H4 (cell line): Measurements from ENCODE around the gene KRTAP10-5. TPM values are rescaled to one million over a fixed set of nuclear protein-coding genes. Genes with fewer than 3 reads are reported as not detected.
"Not testable (repeated sequence)": the region's sequence is repeated elsewhere in the genome, so short reads cannot be mapped to it uniquely, and the experiment has no call there.

Experiments used
- DNase-seq: peaks from one replicate; pipeline ENCODE4 v3.0.0-alpha.2; 2015; ENCODE audit warnings: low spot score
- total RNA-seq: library from RNA; depleted of rRNA; stranded (reverse); fragments of >200 nt; shearing (Covaris generic); gene quantifications from 2 replicates; pipeline ENCODE4 v1.2.3, GENCODE V29; 2014; rRNA removed

The KRTAP10-5 gene, protein sequence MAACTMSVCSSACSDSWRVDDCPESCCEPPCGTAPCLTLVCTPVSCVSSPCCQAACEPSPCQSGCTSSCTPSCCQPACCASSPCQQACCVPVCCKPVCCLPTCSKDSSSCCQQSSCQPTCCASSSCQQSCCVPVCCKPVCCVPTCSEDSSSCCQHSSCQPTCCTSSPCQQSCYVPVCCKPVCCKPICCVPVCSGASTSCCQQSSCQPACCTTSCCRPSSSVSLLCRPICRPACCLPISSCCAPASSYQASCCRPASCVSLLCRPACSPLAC
- not detected in 2 replicates for total RNA-seq

DNA sequence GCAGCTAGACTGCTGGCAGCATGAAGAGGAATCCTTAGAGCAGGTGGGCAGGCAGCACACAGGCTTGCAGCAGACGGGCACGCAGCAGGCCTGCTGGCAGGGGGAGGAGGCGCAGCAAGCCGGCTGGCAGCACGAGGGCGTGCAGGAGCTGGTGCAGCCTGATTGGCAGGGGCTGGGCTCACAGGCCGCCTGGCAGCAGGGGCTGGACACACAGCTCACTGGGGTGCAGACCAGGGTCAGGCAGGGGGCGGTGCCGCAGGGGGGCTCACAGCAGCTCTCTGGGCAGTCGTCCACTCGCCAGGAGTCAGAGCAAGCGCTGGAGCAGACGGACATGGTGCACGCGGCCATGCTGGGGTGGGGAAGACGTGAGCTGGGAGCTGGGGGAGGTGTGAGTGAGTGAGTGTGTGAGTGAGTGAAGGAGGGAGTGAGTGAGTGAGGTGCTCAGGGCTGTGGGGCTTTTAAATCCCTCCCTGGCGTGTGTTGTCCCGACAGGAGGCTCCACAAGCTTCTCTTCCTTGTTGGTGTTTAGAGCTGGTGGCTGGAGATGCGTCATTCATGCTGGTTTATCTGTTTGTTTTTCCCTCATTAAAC lies at the start of gene KRTAP10-5:
KRTAP10-5 (minus strand) TSS at position 374 of the 591 bp plus-strand sequence; CDS start at position 348, 26 bp downstream.
- not testable (repeated sequence) for DNase-seq

DNA sequence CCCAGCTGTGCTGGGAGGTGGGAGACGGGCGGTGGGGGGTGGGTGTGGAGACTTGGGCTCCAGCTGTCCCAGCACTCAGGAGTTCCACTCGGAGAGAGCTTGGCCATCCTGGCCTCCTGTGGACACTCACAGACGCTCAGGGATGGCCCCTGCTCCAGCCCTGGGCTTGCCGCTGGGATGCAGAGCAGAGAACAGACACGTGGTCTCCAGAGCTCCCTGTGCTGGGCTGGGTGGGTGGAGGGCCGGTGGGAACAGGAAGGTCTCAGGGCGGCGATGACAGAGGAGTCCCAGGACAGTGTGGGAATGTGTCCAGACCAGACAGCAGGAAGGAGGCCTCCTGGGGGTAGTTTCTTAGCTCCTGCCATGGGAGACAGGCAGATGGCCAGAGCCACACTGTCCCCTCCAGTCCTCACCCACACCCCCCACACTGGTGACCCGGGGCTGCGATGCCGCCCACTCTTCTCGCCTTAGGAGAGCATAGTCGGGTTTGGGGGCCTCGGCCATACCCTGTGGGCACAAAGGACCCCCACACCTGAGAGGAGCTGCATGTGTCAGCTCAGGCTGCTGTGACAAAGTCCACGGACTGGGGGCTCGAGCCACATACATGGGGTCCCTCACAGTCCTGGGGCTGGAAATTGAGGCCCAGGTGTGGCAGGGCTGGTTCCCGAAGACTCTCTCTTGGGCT lies 48.4 kb upstream of the KRTAP10-5 start:
- no peak for DNase-seq

DNA sequence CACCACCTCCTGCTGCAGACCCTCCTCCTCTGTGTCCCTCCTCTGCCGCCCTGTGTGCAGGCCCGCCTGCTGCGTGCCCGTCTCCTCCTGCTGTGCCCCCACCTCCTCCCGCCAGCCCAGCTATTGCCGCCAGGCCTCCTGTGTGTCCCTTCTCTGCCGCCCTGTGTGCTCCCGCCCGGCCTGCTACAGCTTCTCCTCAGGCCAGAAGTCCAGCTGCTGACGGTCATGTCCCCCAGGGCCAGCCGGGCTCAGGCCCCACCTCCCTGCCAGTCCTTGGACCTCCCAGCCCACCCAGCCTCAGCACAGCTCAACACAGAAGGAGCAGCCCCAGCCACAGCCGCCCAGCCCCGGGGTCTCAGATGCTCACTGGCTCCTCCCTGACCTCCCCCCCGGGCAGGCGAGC lies 47.4 kb upstream of the KRTAP10-5 start:
- not testable (repeated sequence) for DNase-seq

DNA sequence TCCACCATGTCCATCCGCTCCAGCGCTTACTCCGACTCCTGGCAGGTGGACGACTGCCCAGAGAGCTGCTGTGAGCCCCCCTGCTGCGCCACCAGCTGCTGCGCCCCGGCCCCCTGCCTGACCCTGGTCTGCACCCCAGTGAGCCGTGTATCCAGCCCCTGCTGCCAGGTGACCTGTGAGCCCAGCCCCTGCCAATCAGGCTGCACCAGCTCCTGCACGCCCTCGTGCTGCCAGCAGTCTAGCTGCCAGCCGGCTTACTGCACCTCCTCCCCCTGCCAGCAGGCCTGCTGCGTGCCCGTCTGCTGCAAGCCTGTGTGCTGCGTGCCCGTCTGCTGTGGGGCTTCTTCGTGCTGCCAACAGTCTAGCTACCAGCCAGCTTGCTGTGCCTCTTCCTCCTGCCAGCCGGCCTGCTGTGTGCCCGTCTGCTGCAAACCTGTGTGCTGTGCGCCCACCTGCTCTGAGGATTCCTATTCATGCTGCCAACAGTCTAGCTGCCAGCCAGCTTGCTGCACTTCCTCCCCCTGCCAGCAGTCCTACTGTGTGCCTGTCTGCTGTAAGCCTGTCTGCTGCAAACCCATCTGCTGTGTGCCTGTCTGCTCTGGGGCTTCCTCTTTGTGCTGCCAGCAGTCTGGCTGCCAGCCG lies 46.9 kb upstream of the KRTAP10-5 start:
- DNase-seq: not testable (repeated sequence)

DNA sequence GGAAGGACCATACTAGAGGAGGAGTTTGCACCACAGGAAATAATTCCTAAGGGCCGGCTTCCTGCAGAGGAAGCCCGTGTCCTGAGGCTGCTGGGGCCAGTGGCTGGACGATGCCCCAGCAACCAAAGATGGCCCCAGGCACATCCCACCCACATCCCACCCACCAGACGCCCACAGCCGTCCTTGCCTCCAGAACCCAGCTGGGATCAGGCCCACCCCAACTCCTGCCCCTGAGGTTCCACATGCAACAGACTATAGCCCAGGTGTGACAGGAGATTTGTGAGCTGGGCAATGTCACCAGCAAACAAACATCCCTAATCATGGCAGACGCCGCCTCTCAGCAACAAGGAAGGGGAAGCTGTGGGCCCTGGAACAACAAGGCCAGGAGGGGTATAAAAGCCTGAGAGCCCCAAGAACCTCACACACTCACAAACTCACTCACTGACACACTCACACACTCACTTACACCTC lies 46.3 kb upstream of the KRTAP10-5 start, which contains the start of gene KRTAP10-9:
KRTAP10-9 (plus strand) TSS at position 421 of the 471 bp plus-strand sequence. CDS start 79 bp downstream, outside the sequence.
- no peak for DNase-seq

DNA sequence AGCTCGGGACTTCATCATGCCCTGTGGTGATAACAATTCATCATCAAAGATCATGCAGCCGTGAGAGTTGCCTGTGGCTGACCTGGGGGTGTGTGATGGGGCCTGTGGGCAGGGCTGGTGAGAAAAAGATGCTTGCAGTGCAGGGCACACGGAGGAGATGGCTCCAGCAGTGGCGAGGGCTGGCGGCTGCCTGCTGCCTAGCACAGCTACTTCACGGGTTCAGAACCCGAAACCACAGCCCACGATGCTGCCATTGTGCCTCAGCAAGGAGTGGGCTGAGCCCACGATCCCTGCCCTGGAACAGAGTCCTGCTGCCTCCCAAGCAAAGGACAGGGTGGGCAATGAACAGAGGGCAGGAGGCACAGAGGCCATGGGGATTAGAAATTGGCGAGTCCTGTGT lies 45.9 kb upstream of the KRTAP10-5 start:
- DNase-seq: no peak

DNA sequence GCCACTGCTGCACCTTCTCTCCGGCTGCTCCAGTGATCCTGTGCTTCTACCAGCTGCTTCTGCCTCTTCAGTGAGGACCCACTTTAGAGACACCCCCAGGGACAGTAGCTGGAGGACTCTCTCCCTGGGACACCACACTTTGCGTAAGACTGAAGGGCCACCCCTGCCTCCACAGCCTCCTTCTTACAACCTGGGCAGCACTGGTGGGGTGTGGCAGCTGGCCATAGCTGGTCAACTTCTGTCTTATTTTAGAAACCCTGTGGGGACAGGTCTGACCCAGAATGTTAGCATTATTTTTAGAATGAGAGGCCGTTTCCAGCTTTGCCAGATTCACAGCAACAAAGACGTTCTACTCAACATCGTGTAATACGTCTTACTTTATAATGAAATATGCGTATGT lies 45.4 kb upstream of the KRTAP10-5 start:
- DNase-seq: no peak

DNA sequence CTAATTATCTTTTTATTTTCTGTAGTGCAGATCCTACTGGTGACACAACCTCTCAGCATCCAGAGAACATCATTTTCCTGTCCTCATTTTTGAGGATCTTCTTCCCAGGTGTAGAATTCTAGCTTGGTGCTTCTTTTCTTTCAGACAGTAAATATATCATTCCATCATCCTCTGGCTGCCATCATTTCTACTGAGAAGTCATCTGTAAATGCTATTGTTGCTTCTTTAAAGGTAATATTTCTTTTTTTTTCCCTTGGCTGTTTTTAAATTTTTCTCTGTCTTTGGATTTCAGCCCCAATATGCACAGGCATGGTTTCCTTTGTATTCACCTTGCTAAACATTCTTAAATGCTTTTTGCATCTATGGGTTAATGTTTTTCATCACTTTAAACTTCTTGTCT lies 43.2 kb upstream of the KRTAP10-5 start:
- no peak for DNase-seq

DNA sequence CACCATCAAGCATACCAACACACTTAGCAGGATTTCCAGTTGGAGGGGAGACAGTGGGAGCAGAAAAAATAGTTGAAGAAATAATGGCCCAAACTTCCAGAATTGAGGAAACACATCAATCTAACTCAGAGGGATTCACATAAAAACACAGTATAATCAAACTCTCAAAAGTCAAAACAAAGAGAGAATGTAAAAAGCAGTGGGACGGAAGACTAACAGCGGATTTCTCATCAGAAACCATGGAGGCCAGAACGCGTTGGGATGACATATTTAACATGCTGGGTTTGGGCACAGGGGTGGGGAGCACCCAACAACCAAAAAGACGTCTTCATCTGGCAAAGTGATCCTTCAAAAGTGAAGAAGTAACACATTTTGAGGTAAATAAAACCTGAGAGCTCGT lies 39.5 kb upstream of the KRTAP10-5 start:
- no peak for DNase-seq

DNA sequence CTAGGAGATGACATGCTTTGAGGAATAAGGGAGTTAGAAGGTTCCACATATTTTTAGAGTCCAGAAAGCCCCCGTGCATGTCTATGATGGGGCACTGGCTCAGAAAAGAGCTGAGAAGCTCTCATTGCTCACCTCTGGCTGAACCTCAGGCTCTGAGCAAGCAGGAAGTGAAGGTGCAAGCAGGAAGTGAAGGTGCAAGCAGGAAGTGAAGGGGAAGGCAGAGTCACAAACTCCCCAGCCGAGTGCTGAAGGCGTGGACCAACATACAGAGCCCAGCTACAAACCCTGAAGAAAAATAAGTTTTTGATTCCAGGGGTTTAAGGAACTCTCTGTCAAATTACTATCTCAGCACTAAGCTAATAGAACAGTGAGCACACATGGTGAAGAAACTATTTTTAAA lies 38.5 kb upstream of the KRTAP10-5 start:
- DNase-seq: no peak

DNA sequence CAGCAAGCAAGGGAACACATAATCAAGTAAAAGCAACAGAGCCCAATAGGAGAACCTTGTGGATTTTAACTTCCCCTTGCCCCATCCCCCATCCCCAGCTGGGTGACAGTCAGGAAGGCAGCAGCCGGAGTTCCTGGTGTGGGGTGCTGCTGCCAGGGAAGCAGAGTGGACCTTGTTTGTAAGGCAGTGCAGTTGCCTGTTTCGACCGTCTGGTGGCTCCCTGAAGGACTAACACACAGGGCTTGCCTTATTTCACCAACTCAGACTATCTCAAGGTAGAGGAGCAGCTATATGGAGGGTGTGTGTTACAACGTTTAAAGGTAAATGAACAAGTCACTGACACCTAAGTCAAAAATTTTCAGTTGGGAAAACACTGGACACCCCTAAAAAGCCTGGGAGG lies 38.1 kb upstream of the KRTAP10-5 start:
- DNase-seq: no peak

DNA sequence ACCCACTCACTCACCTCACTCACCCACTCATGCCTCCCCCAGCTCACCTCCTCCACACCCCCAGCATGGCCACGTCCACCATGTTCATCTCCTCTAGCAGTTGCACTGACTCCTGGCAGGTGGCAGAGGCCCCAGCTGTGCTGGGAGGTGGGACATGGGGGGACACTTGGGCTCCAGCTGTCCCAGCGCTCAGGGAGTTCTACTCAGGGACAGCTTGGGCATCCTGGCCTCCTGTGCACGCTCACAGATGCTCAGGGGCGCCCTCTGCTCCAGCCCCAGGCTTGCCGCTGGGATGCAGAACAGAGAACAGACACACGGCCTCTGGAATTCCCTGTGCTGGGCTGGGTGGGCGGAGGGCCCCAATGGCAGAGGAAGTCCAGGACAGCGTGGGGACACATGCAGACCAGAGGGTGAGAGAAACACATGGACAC lies 36.7 kb upstream of the KRTAP10-5 start:
- no peak for DNase-seq

DNA sequence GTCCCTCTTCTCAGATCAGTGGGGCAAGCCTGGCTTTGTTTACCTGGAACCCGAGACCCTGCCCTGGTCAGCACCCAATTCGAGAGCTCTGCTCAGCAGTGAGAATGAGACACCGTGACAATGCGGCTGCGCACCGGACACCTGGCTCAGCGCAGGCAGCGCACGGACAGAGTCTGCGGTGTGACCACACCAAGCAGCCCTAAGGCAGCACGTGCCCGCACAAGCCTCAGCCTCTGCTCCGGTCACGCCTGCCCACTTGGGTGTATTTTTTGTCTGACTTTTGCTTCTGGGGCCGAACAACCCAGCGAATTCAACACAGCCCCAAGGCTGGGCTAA lies 36.2 kb upstream of the KRTAP10-5 start:
- no peak for DNase-seq

DNA sequence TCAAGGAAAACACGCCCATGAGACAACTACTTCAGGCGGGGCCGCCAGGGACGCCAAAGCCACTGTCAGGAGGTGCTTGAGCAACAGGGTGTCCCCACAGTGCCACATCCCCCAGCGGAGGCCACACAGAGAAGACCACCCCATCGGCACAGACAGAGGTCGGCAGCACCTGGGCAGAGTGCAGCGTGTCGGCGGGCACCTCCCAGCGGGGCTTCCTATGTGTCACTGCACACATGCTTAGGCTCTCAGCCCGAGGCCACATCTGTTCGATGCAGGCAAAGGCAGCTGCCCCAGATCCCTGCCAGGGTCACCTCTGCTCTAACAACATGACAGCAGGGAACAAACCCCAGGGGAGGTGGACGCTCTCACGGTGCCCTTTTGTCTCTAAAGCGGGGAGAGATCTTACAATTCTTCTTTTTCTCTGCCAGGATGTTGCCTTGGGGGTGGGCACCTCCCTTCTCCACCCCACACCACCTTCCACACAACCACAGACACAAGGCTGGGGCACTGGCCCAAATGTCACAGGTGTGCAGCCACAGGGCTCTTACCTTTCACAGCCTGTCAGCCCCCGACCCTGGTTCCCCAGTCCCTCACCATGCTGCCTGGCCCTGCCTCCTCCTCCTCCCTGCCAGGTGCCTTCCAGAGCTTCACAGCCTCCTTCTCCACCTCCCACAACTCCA lies 35.6 kb upstream of the KRTAP10-5 start:
- no peak for DNase-seq

DNA sequence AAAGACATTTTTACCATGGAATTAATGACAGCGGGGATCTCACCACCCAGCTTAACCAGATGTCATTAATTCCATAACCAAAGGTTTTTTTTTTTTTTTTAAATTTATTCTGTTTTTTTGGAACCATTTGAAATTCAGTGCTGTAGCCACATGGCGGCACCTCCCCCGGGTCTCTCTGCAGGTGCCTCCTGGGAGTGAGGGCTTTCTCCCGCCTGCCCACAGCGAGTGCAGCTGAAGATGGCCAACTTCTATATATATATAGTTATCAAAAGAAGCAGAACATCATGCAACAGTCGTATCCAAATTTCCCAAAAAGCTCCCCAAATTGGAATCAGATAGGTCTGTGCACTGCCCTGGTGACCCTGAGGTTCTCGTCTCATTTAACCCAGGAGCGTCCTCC lies 35.1 kb upstream of the KRTAP10-5 start:
- DNase-seq: no peak

DNA sequence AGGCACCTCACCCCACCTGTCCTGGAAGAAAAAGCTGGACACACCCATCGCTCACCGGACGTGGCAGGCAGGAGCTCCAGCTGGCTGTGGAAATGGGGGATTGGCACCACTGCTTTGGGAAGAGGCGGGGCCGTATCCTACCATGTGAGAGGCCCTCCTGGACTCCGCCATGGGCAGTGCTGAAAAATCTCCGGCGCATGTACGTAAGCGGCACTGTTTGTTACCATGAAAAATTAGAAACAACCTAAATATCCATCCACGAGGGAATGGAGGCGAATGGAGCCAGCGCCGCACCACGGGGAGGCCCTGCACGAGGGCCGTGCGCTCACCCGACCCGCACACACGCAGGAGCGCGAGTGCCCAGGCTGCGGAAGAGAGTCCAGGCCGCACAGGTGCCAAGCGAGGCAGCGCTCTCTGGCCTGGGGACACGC lies 34.6 kb upstream of the KRTAP10-5 start:
- DNase-seq: no peak

DNA sequence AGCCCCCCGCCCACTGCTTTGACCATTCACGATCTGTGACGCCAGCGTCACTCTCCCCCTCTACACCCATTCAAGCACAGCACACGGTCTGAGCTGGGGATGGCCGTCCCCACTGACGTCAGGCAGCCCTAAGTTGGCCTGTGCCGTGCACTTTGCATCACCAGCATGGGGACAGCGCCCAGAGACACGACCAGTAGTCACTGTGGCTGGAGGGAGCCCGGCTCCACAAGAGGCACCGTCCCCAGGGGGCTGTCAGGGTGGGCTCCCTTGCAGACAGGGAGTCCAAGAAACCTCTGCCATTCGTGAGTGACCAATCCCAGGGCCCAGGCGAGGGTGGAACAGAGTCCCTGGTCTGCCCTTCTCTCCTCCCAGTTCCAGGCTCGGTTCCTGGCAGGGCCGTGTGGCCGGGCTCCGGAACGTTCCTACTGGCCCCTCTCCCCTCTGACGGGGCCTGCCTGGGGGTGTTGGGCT lies 33.8 kb upstream of the KRTAP10-5 start:
- no peak for DNase-seq

DNA sequence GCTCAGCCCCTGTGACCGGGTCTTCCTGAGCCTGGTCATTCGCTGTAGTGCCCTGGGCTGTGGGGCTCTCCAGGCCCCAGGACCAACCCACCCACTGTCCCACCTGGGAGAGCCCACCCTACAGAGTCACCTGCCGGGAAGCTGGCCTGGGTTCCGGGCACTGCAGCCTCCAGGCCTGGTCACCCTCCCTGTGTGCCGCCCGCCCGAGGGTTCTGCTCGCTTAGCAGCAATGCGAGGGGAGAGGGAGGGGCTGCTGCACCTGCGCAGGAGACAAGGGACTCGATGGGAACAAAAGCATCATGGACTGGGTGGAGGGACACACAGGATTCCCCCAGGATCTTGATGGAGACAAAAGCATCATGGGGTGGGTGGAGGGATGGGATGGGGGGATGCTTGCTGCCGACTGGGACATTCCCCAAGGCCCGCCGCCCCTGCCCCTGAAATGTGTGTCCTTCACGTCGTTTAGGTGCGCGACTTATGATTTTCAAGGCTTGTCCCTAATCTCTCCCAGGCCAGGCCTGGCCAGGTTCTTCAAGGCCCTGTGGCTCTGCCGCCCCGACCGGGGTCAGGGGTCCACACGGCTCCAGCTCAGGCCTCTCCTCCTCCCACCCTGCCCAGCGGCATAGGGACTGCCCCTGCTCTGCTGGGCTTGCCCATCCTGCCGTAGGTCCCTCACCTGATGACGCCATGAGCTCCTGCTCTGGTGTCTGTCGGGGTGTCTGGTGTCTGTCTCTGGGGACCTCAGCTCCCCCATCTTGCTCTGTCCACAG lies 33.2 kb upstream of the KRTAP10-5 start:
- no peak for DNase-seq

DNA sequence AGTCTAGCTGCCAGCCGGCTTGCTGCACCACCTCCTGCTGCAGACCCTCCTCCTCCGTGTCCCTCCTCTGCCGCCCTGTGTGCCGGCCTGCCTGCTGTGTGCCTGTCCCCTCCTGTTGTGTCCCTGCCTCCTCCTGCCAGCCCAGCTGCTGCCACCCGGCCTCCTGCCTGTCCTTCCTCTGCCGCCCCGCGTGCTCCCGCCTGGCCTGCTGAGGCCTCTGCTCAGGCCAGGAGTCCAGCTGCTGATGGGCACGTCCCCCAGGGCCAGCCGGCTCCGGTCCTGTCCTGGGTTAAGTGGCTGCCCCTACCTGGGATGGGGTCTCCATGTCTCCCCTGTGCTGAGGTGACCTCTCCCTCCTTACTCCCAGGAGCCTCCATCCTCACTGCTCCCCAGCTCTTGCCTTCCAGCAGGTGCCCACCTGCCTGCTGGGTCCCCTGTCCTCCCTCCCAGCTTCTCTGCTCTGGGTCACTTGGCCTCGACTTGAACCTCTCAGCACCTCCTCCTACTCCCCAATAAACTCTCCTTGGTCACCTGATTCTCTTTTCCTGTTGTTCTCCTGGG lies 32.3 kb upstream of the KRTAP10-5 start:
- no peak for DNase-seq

DNA sequence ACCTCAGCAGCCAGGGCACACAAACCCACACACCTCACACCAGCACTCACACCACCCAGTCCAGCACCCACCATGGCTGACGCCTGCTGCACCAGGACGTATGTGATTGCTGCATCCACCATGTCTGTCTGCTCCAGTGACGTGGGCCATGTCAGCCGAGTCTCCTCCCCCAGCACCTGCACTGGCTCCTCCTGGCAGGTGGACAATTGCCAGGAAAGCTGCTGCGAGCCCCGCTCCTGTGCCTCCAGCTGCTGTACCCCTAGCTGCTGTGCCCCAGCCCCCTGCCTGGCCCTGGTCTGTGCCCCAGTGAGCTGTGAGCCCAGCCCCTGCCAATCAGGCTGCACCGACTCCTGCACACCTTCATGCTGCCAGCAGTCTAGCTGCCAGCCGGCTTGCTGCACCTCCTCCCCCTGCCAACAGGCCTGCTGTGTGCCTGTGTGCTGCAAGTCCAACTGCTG lies 31.7 kb upstream of the KRTAP10-5 start, which contains the start of gene KRTAP10-8:
KRTAP10-8 (plus strand) TSS at position 51 of the 458 bp plus-strand sequence; CDS start at position 73, 22 bp downstream.
- no peak for DNase-seq
